ENCODE measurements around the gene HMOX2.

Gene HMOX2

GRCh38 chr16:4513881-4514280 lies 37.7 kb downstream of the HMOX2 start:
- Histone ChIP-seq H3F3A (ENCODE audit: control insufficient read depth, insufficient read depth) (peaks cover 6% of the 10 kb centered on the region), H3K4me2 (ENCODE audit: low read length) (no peak overlapping the region), H3K4me3 (ENCODE audit: low read length) (no peak overlapping the region), H3K9me2 (replicated peaks; ENCODE audit: control insufficient read depth, low read length) (no peaks in the 10 kb centered on the region), H3K79me2 (ENCODE audit: control insufficient read depth, low read length) (no peaks in the 10 kb centered on the region), H4K20me1 (ENCODE audit: control insufficient read depth, insufficient read depth, low read depth, low read length) (no peaks in the 10 kb centered on the region), H3K27me3 (ENCODE audit: control insufficient read depth, low read length) (no peaks in the 10 kb centered on the region), H3K27ac (ENCODE audit: low read depth, low read length) (no peak overlapping the region), H3K4me1 (ENCODE audit: control insufficient read depth, low read length) (peaks cover 9% of the 10 kb centered on the region), H3K36me3 (ENCODE audit: control insufficient read depth, low read length) (peaks cover 27% of the 10 kb centered on the region), H3K9me3 (ENCODE audit: control insufficient read depth, insufficient read depth, low read length) (no peaks in the 10 kb centered on the region)
- TF ChIP-seq EZH2phosphoT487 (IDR thresholded peaks at IDR 0.05; ENCODE audit: borderline replicate concordance, low read length): no peak
- TF ChIP-seq CTCF (IDR thresholded peaks at IDR 0.05; ENCODE audit: low read depth, low read length, poor library complexity, severe bottlenecking): no peak

GRCh38 chr16:4514606-4515005 lies 38.4 kb downstream of the HMOX2 start:
- TF ChIP-seq EZH2phosphoT487 (IDR thresholded peaks at IDR 0.05; ENCODE audit: borderline replicate concordance, low read length) (no peak), CTCF (IDR thresholded peaks at IDR 0.05; ENCODE audit: low read depth, low read length, poor library complexity, severe bottlenecking) (no peak)
- H4K20me1 ChIP-seq (ENCODE audit: control insufficient read depth, insufficient read depth, low read depth, low read length): no peaks in the 10 kb centered on the region
- no peak overlapping the region for H3K4me2 ChIP-seq (ENCODE audit: low read length)
- H3K9me2 ChIP-seq (replicated peaks; ENCODE audit: control insufficient read depth, low read length): no peaks in the 10 kb centered on the region
- H3K27me3 ChIP-seq (ENCODE audit: control insufficient read depth, low read length): no peaks in the 10 kb centered on the region
- H3K27ac ChIP-seq (ENCODE audit: low read depth, low read length): no peak overlapping the region
- no peaks in the 10 kb centered on the region for H3K79me2 ChIP-seq (ENCODE audit: control insufficient read depth, low read length)
- H3F3A ChIP-seq (ENCODE audit: control insufficient read depth, insufficient read depth): peaks cover 6% of the 10 kb centered on the region
- peaks cover 9% of the 10 kb centered on the region for H3K4me1 ChIP-seq (ENCODE audit: control insufficient read depth, low read length)
- peaks cover 20% of the 10 kb centered on the region for H3K36me3 ChIP-seq (ENCODE audit: control insufficient read depth, low read length)
- H3K9me3 ChIP-seq (ENCODE audit: control insufficient read depth, insufficient read depth, low read length): no peaks in the 10 kb centered on the region
- H3K4me3 ChIP-seq (ENCODE audit: low read length): no peak overlapping the region

- Histone ChIP-seq H3K4me2 (ENCODE audit: low read length) (no peak overlapping the region), H3K9me2 (replicated peaks; ENCODE audit: control insufficient read depth, low read length) (no peaks in the 10 kb centered on the region), H3K9me3 (ENCODE audit: control insufficient read depth, insufficient read depth, low read length) (no peaks in the 10 kb centered on the region), H3K36me3 (ENCODE audit: control insufficient read depth, low read length) (peaks cover 13% of the 10 kb centered on the region), H3K4me1 (ENCODE audit: control insufficient read depth, low read length) (peaks cover 9% of the 10 kb centered on the region), H3K27ac (ENCODE audit: low read depth, low read length) (no peak overlapping the region), H4K20me1 (ENCODE audit: control insufficient read depth, insufficient read depth, low read depth, low read length) (no peaks in the 10 kb centered on the region), H3F3A (ENCODE audit: control insufficient read depth, insufficient read depth) (peaks cover 6% of the 10 kb centered on the region), H3K4me3 (ENCODE audit: low read length) (no peak overlapping the region), H3K27me3 (ENCODE audit: control insufficient read depth, low read length) (no peaks in the 10 kb centered on the region), H3K79me2 (ENCODE audit: control insufficient read depth, low read length) (no peaks in the 10 kb centered on the region)
- TF ChIP-seq EZH2phosphoT487 (IDR thresholded peaks at IDR 0.05; ENCODE audit: borderline replicate concordance, low read length) (no peak), CTCF (IDR thresholded peaks at IDR 0.05; ENCODE audit: low read depth, low read length, poor library complexity, severe bottlenecking) (no peak)
These were observed 39.5 kb downstream of the HMOX2 start for GRCh38 chr16:4515611-4516233.
